ENCODE measurements around the gene TMCC2. TPM values are rescaled to one million over a fixed set of nuclear protein-coding genes. Genes with fewer than 3 reads are reported as not detected.

The TMCC2 gene
- polyA plus RNA-seq, 3 donors, result 5.1 to 8.0 (median 6.3) TPM

DNA sequence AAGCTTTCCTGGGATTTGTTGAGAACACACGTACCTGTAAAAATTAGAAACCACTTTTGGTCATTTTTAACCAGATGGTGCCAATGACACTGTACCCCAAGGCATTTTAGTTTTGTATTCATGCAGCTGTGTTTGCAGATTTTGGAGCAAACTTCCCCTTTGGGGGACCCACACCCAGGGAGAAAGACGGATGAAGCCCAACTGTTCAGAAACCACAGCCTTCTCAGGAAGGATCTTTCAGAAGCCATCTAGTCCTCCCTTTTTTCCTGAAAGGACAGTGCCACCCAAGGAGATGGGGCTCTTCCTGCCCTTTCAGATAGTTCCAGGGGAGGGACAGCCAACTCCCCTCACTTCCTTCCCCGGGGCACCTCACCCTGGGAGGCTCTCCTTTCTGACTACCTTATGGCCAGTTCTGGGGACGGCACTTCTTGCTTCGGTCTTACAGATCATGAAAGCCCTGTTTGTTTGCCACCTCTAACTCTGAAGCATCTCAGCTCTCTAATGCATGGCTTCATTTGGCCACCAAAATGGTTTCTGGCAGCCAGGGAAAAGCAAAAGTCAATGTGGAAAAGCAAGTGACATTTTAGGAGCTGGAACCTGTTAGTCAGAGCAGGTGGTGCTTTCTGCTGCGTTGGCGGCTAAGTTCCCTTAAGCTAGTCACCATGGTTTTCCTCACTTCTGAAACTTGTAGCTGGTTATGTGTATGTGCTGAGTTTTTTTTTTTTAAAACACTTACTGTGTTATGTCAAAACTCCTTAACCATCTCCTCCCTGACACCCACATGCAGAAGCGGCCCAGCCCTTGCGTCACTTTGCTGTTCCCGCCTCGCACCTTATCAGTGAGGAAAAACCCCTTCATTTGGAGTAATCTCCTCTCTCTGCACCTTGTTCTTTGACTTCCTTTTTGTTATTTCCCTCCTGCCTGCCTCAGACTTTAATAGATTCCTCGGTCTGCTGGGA, 10.1 kb downstream of the TMCC2 start:
- DNase-seq (ENCODE audit: low read depth in 3 of 3, low spot score in 2 of 3), result no peak

DNA sequence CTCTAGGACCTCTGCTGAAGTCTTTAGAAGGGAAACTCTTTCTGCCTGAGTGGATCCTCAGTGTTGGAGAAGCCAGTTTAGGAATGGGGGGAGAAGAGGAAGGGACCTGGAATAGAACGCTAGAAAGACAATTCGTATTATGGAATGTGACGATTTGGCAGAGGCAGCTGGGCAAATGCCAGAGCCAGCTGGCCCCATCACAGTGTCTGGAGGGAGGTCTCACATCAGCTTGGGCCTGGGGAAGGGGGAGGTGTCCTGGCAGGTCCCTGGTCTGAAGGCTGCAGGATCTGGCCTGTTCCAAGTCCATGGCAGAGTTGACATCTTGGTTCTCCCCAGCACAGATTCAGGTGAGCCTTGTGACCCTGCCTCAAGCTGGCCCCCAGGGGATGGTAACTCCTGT, 11.3 kb downstream of the TMCC2 start:
- no peak for DNase-seq (ENCODE audit: low read depth in 3 of 3, low spot score in 2 of 3)

DNA sequence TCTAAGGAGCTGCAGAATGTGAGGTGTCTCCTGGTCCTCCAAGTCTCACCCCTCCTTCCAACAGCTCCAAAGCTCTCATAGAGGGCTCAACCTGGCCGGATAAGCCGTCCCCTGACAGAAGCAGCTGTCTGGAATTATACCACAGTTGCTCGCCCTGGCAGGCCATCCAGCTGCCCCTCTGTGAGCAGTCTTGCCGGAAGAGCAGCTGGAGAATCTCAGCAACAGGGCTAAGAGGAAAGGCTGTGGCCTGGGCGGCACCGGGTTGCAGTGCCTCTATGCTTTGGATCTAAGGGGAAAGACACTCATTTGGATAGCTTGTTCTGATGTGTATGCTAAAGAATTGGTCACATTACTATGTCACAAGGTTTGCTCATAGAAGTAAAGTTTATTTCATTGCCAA, 12.4 kb downstream of the TMCC2 start:
- no peak for DNase-seq (ENCODE audit: low read depth in 3 of 3, low spot score in 2 of 3)

DNA sequence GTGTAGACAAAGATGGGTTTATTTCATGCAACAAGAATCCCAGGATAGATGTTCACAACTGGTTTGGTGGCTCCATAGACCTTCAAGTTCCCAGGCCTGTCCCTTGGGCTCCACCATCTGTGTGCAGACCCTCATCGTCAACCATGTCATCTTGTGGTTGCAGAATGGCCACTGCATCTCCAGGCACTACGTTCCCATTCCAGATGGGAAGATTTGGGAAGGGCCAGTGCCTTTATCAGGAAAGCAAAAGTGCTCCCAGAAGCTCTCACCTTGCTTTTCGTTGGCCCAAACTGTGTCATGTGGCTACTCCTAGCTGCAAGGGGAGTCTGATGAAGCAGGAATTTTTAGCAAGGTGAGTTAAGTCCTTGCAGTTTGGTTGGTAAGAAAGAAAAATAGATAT, 12.8 kb downstream of the TMCC2 start:
- DNase-seq (ENCODE audit: low read depth in 3 of 3, low spot score in 2 of 3), result no peak

DNA sequence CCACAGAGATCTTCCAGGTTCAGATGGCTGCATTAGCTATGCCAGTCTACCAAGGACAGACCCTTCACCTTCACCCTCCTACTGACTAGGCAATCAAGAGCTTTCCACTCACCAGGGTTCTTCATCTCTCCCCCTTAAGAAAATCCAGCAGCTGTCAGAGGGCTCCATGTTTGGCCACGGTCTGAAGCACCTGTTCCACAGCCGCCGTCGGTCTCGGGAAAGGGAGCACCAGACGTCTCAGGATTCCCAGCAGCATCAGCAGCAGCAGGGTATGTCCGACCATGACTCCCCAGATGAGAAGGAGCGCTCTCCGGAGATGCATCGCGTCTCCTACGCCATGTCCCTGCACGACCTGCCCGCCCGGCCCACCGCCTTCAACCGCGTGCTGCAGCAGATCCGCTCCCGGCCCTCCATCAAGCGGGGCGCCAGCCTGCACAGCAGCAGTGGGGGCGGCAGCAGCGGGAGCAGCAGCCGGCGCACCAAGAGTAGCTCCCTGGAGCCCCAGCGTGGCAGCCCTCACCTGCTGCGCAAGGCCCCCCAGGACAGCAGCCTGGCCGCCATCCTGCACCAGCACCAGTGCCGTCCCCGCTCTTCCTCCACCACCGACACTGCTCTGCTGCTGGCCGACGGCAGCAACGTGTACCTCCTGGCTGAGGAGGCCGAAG, 13.8 kb downstream of the TMCC2 start:
- no peak for DNase-seq (ENCODE audit: low read depth in 3 of 3, low spot score in 2 of 3)

DNA sequence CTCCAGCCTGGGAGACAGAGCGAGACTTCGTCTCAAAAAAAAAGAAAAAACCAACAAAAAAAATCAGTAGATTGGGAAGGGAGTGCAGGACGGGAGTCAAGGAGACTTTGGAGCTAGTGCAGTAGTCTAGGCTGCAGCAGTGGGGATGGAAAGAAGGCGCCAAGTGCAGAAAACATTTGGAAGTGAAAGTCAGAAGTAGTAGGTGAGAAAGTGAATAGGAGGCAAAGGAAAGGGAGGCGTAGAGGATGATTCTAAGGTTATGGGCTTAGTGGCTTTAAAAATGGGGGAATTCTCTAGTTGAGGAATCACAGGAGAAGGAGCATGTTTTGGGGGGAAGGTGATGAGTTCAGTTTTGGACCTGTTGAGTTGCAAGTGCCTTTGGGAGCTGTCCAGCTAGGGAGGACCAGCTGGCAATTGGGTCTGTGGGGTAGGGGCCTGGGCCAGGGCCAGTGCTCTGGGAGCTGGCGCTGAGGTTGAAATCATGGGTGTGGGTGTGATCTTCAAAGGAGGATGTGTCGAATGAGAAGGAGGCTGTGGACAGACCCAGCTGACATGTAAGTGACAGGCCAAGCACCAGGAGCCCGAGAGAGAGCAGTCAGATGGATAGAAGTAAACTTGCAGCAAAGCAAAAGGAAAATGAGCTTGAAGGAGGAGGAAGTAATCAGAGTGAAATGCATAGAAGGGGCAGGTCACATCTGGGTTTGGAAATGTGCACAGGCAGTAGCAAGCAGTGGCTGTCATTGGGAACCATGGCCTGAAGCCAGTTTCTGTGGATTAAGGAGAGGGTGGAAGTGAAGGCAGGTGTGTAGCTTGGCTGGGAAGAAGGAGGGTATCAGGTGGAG, 15.8 kb downstream of the TMCC2 start:
- DNase-seq (ENCODE audit: low read depth in 3 of 3, low spot score in 2 of 3), result no peak

DNA sequence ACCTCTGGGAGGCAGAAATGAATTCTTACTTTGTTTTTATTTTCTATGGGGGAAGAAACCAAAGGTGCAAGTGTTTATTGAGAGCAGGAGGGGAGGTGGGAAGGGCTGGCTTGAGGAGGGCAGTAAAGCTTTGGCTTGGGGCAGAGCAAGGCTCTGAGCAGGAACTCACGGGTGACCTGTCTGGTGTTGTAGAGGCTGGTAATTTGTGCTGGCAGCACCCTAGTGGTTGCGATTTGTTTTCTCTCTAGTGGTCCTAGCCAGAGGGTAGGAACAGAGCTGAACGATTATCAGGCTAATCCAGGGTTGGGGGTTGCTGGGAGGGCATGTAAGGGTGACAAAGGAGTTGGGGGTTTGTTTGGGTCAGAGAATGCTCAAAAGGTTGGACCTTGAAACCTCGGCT, 16.6 kb downstream of the TMCC2 start:
- DNase-seq (ENCODE audit: low read depth in 3 of 3, low spot score in 2 of 3), result no peak

DNA sequence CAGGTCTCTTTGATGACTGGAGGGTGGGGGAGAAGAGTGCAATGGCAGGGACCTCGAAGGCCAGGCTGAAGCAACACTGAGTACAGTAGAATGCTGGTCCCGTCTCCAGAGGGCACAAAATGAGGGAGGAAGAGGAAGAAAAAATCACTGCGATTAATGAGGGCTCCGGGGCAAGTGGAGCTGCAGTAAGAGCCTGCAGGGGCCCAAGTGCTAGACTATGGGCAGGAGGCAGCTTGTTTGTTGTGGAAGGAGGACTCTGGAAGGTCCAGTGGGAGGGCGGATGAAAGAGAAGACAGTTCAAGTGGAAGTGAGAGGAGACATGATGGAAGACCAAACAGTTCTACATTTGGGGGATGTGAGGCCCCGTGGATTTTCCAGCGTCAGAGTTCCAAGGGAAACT, 17.4 kb downstream of the TMCC2 start:
- DNase-seq (ENCODE audit: low read depth in 3 of 3, low spot score in 2 of 3), result no peak

DNA sequence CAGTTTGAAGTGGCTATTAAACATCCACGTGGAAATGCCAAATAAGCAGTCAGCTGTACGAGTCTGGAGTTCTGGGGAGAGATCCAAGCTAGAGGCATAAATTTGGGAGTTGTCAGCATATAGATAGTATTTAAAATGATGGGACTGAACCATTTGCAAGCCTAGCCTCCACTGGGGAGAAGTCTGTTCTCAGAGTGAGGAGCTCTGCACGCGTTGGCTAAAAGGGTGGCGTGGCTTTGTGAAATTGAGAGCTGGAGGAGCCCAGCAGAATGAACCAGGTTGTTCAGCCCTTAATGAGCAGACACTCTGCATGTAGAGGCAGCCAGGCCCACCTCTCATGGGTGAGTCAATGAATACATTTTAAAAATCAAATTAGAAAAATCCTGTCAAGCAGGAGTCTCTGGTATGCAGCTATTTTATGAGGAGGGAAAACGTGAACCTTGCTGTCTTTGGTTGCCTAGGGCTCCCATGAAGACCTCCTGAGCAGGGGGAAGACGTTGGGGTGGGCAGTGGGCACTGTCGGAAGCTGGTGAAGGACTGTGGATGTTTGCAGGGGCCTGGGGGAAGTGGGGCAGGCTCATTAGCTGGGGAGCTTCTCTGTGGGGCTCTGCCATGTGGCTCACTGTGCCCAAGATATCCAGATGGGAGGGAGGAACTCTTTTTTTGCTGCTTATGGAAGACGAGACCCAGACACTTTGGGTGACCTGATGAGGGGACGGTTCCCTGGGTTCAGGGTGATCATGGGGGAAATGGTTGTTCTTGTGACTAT, 18.8 kb downstream of the TMCC2 start:
- DNase-seq (ENCODE audit: low read depth in 3 of 3, low spot score in 2 of 3), result no peak

DNA sequence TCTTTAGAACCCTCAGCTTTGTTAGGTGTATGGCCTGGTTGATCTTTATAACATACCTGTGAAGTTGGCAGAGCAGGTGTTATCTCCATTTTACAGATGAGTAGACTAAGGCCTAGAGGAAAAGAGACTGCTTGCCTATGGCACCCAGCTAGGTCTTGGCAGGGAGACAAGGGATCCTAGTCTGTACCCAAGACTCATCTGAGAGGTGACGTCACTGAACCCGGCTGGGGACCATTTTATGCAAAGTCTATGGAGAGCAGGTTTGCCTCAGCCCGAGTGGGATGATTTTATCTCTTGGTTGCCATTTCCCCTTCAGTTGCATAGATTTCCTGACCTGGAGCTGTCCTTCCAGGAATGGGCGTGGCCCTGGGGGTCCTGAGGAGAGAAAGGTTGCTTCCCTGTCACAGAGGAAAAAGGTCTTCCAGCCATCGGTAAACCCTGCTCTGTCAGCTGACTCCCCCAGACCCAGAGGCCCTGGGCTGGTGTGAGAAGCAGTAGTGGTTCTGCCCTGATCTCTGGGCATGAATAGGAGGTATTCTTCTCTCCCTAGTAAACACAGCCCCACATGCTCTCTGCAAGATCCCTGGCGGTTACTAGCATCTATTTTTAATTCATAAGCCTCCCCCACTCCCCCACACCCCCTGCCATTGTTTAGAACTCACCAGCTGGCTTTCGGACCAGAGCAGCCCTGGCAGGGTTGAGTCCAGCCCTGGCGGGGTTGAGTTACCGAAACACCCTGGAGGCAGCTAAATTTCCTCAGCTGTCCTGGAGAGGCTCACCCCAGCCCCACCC, 19.6 kb downstream of the TMCC2 start:
- no peak for DNase-seq (ENCODE audit: low read depth in 3 of 3, low spot score in 2 of 3)

DNA sequence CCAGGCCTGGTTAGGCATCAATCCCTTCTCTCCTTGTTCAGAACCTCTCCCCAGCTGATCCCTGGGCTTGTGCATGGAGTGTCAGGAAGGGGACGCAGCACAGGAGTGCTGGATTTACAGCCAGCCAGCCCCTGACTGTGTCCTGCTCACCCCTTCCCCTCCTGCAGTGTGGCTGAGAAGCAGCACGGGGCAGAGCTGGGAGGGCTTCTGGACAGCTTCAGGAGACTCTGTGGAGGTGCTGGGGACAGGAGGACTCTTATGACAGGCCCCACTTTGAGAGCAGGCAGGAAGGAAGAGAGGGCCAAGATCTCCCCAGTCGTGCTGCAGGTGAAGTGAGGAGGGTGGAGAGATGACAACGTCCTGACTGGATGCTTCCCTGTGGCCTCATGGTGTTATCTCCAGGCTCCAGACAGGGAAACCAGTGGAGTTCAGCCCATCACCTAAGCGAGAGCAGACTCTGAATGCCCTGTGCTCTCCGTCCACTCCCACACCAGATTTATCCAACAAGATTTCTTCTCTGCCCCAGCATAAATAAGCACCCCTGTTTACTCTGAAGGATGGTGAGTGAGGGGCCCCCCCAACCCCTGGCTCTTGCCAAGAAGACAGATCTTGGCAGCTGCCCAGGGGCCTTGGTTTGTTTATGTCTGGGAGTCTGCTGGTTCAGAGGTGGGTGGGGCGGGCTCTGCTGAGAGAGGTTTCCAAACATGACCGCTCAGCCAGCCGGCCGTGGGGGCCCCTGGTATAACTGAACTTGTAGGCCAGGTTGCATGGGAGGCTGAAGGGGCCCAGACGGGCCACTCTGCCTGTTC, 21.3 kb downstream of the TMCC2 start:
- DNase-seq (ENCODE audit: low read depth in 3 of 3, low spot score in 2 of 3), result no peak

DNA sequence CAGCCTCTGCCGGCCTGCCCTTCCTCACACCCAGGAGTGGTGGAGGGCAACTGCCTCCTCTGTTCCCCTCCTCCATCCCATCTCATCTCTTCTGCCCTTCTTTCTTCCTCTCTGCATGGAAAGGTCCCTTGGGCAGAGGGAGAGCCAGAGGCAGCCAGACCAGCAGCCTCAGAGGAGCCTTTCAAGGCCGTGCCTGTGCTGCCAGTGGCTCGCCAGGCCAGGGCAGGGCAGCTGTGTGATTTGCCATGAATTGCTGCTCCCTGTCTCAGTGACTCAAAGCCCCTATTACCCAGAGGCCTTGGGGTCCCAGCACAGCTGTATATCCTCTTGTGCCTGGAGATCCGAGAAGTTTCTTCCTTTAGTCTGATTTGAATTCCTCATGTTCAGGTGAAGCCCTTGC, 21.9 kb downstream of the TMCC2 start:
- DNase-seq (ENCODE audit: low read depth in 3 of 3, low spot score in 2 of 3), result no peak

DNA sequence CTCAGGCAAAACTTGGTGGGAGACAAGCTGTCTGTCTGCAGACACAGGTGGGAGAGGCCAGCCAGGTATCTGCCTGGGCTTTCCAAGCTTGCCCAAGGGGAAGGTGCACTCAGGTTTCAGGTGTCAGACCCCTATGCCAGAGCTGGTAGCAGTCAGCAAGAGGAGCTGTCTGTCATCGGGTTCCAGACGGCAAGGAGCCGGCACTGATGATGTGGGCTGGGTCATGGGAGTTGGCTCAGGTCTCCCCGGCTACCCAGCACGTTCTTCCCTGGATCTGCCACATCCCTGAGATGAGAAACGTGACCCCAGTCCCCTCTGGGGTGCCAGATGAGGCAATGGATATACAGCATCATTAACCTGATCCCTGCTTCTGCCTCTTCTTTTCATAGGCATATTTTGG, 23.0 kb downstream of the TMCC2 start:
- no peak for DNase-seq (ENCODE audit: low read depth in 3 of 3, low spot score in 2 of 3)

DNA sequence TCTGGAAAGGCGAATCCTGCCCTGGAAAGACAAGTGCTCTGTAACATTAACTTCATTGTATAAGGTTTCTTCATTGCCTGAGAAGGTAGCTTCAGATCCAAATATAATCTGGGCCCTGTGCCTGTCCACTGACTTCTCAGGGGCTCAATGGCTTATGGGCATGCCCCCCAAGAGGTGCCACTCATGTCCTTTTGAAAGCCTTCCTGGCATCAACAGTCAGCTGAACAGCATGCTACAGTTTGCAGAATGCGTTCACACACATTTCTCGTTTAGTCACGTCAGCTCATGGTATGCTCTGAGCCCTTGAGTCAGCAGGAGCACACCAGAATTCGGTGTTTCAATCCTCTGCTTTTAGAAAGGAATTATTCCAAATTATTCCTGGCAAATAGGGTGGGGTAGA, 23.8 kb downstream of the TMCC2 start:
- no peak for DNase-seq (ENCODE audit: low read depth in 3 of 3, low spot score in 2 of 3)

DNA sequence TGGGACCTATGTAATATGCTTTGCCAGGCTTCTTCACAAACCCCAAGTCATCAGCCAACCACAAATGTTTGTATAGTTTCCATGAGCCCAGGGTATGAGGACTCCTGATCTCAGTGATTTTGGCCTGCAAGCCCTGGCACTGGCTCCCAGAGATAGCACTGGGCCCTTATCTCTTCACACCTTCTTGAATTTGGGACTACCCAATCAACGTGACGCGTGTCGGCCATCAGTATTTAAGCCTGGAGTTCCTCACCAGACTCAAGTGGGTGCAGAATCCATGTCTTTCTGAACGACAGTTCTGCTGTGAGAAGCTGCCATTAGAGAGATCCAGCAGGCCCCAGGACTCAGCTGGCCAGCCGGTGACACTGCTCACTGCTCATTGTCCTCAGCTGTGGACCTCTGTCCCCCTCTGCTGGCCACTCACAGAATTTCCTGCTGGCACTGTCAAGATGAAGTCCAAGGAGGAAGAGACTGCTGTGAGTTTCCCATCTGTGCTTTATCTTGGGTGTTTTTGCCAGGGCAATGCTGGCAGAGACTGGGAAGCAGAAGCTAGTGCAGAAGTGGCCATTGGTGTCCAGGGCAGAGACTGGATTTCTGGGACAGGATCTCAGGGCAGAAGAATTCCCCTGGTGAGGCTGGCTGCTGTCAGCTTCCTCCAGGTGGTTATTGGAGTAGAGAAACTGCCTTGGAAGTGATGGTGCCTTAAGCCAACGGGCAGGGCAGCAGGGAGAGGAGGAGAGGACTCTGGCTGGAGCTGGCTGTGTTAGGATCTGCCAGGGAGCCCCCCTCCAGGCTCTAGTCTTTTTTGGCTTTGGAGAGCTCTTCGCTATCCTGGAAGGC, 28.4 kb downstream of the TMCC2 start:
- peak; percentile 64 to 80 (median 66) for DNase-seq (ENCODE audit: low read depth in 3 of 3, low spot score in 2 of 3)

DNA sequence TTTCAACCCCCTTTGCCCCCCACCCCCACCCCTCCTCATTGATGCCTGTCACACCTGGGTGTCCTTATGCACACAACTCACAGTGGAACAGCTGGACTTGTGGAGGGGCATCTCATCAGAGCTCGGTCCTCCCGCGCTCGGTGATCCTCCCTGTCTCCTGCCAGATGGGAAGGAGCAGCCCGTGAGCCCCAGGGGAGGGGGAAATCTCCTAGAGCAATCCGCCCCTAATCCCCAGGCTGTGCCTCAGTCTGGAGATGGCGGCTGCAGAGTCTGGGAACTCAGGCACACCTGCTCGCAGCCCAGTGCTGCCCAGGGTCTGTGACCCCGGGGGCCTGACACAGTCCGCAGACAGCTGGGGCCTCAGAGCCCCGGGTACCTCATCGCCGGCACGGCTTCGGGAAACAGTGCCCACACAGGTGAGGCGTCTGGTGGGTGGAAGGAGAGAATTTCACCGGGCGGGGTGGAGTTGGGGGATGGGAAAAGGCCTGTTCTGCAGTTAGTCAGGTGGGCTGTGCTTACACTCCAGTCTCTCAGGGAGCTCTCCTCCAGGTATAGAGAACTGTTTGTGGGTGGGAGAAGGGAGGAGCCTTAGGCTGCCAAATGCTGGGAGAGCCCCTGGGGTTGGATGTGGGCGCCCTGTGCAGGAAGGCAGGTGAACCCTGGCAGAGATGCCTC, 29.3 kb downstream of the TMCC2 start:
- DNase-seq (ENCODE audit: low read depth in 3 of 3, low spot score in 2 of 3), result no peak

DNA sequence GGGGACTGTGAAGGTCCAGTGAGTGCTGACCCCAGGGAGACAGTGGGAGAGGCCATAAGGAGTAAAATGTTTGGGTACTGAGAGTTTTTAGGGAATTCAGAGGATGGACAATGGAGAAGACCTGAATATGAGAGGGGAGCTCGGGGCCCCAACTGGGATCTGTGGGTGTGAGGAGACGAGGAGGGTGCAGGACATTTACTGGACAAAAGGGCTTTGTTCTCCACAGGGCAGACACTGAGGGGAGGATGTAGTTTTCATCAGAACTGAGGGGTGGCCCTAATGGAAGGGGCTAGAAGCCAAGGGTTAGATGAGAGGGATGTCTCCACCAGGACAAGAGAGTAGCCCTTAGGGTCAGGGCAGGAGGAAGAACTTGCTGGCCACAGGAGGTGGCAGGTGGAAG, 30.0 kb downstream of the TMCC2 start:
- no peak for DNase-seq (ENCODE audit: low read depth in 3 of 3, low spot score in 2 of 3)

All from right renal cortex interstitium (tissue), 3 donors.